Calu3 (cell line): ENCODE measurements around the gene RUNDC1. TPM values are rescaled to one million over a fixed set of nuclear protein-coding genes. Genes with fewer than 3 reads are reported as not detected.
"Not testable (repeated sequence)": the region's sequence is repeated elsewhere in the genome, so short reads cannot be mapped to it uniquely, and the experiment has no call there.

ENCODE experiments used
- BruUV-seq: library from RNA; stranded (reverse); fragments of 400-500 nt; replicated peaks from 2 replicates; lab custom pipeline; 2021; lab: Mats Ljungman, UMichigan
- CTCF ChIA-PET: fragments of 300-600 bp; sonication (Branson Sonifier 250); formaldehyde crosslinking; loops from one replicate; lab custom pipeline; 2022; ENCODE audit warnings: antibody characterized with exemption; lab: Charles Lee
- DNase-seq: peaks from one replicate; pipeline ENCODE4 v3.0.0; 2022
- H3K27ac Mint-ChIP-seq: one replicate; pipeline ENCODE4 v1.8.0; 2022; ENCODE audit warnings: mixed read lengths; ENCODE audit not compliant: unreplicated experiment
- H3K27me3 Mint-ChIP-seq: one replicate; pipeline ENCODE4 v1.8.0; 2022; ENCODE audit warnings: mixed read lengths; ENCODE audit not compliant: unreplicated experiment
- H3K36me3 Mint-ChIP-seq: one replicate; pipeline ENCODE4 v1.8.0; 2022; ENCODE audit warnings: mild to moderate bottlenecking, moderate library complexity, mixed read lengths; ENCODE audit not compliant: insufficient read depth, unreplicated experiment
- H3K4me1 Mint-ChIP-seq: one replicate; pipeline ENCODE4 v1.8.0; 2022; ENCODE audit warnings: mild to moderate bottlenecking, low read depth, mixed read lengths; ENCODE audit not compliant: unreplicated experiment
- H3K4me3 Mint-ChIP-seq: one replicate; pipeline ENCODE4 v1.8.0; 2022; ENCODE audit warnings: mild to moderate bottlenecking, low read depth, moderate library complexity, mixed read lengths; ENCODE audit not compliant: unreplicated experiment
- H3K9me3 Mint-ChIP-seq: one replicate; pipeline ENCODE4 v1.8.0; 2022; ENCODE audit warnings: low read depth, mixed read lengths; ENCODE audit not compliant: unreplicated experiment
- intact Hi-C: fragments of 100-400 bp; cut with micrococcal nuclease; formaldehyde crosslinking; loops from one replicate; pipeline ENCODE4 v1.10.0; 2022; ENCODE audit not compliant: unreplicated experiment
- total RNA-seq: library from RNA; stranded (reverse); gene quantifications from 2 replicates; pipeline ENCODE4 v1.2.3, GENCODE V29; 2022
- TF ChIP-seq, protein P1 (sequence below): fragments of 200-600 bp; IDR thresholded peaks from one replicate; pipeline ENCODE4 v1.8.0; 2022; ENCODE audit warnings: antibody characterized with exemption; ENCODE audit not compliant: unreplicated experiment

Gene RUNDC1
- total RNA-seq, 1 experiment from 2014 or later: 32.8 TPM

- DNase-seq: no peak
- Mint-ChIP-seq H3K27me3 (no peaks in the 10 kb centered on the region), H3K4me3 (no peak overlapping the region), H3K36me3 (peaks cover 15% of the 10 kb centered on the region), H3K9me3 (no peaks in the 10 kb centered on the region), H3K27ac (no peak overlapping the region), H3K4me1 (no peaks in the 10 kb centered on the region)
- TF ChIP-seq, protein P1, sequence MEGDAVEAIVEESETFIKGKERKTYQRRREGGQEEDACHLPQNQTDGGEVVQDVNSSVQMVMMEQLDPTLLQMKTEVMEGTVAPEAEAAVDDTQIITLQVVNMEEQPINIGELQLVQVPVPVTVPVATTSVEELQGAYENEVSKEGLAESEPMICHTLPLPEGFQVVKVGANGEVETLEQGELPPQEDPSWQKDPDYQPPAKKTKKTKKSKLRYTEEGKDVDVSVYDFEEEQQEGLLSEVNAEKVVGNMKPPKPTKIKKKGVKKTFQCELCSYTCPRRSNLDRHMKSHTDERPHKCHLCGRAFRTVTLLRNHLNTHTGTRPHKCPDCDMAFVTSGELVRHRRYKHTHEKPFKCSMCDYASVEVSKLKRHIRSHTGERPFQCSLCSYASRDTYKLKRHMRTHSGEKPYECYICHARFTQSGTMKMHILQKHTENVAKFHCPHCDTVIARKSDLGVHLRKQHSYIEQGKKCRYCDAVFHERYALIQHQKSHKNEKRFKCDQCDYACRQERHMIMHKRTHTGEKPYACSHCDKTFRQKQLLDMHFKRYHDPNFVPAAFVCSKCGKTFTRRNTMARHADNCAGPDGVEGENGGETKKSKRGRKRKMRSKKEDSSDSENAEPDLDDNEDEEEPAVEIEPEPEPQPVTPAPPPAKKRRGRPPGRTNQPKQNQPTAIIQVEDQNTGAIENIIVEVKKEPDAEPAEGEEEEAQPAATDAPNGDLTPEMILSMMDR: no peak
- CTCF ChIA-PET: no interaction called here
- intact Hi-C loops: no loop called here
- no TSS peak for BruUV-seq
Measured at GRCh38 chr17:42969001-42969581, 11.3 kb upstream of the RUNDC1 start.

- no peak overlapping the region for H3K4me3 Mint-ChIP-seq
- no peaks in the 10 kb centered on the region for H3K9me3 Mint-ChIP-seq
- H3K27ac Mint-ChIP-seq: no peak overlapping the region
- no peaks in the 10 kb centered on the region for H3K27me3 Mint-ChIP-seq
- no peak for DNase-seq
- CTCF ChIA-PET: interaction anchor here (1.0 kb wide), 1 partner anchor 8 kb away, joined by 3 read pairs; the partner anchor contains the start of genes PTGES3L and RUNDC1
- BruUV-seq: no TSS peak
- intact Hi-C loops: no loop called here
- no peaks in the 10 kb centered on the region for H3K36me3 Mint-ChIP-seq
- no peaks in the 10 kb centered on the region for H3K4me1 Mint-ChIP-seq
- TF ChIP-seq, protein P1: no peak
Measured at GRCh38 chr17:42971589-42971988, 8.8 kb upstream of the RUNDC1 start.

DNA sequence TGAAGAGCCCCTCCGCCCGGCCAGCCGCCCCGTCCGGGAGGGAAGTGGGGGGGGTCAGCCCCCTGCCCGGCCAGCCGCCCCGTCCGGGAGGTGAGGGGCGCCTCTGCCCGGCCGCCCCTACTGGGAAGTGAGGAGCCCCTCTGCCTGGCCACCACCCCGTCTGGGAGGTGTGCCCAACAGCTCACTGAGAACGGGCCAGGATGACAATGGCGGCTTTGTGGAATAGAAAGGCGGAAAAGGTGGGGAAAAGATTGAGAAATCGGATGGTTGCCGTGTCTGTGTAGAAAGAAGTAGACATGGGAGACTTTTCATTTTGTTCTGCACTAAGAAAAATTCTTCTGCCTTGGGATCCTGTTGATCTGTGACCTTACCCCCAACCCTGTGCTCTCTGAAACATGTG lies 7.0 kb upstream of the RUNDC1 start:
- DNase-seq, CTCF ChIA-PET, H3K27ac Mint-ChIP-seq, H3K27me3 Mint-ChIP-seq, H3K36me3 Mint-ChIP-seq, H3K4me1 Mint-ChIP-seq, H3K4me3 Mint-ChIP-seq, intact Hi-C loops, H3K9me3 Mint-ChIP-seq, BruUV-seq: not testable (repeated sequence)

DNA sequence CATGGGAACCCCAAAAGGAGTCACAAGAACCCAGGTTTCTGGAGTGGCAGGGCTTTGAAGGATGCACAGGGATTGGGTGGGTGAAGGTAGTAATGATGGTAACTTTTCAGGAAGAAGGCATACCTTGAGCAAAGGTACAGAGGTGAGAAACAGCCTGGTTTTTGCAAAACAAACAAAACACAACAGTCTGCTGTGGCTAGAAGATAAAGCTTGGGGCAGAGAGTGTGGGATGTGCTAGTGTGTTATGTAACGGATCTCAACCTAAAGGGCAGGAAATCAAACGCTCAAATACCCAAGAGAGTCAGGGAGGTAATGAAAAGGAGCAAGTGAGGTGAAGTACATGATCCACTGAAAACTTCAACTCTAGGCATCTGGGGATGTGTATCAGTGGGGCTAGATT lies 5.1 kb upstream of the RUNDC1 start:
- H3K4me1 Mint-ChIP-seq: peaks cover 9% of the 10 kb centered on the region
- TF ChIP-seq, protein P1: no peak
- H3K4me3 Mint-ChIP-seq: no peak overlapping the region
- DNase-seq: no peak
- intact Hi-C loops: no loop called here
- CTCF ChIA-PET: interaction anchor here (0.7 kb wide), 1 partner anchor 11 kb away, joined by 7 read pairs; no protein-coding TSS in a partner anchor
- BruUV-seq: no TSS peak
- H3K27ac Mint-ChIP-seq: no peak overlapping the region
- H3K9me3 Mint-ChIP-seq: no peaks in the 10 kb centered on the region
- no peaks in the 10 kb centered on the region for H3K27me3 Mint-ChIP-seq
- H3K36me3 Mint-ChIP-seq: peaks cover 7% of the 10 kb centered on the region

- H3K4me1 Mint-ChIP-seq, BruUV-seq, H3K4me3 Mint-ChIP-seq, H3K27ac Mint-ChIP-seq, DNase-seq, H3K9me3 Mint-ChIP-seq, H3K27me3 Mint-ChIP-seq, intact Hi-C loops: not testable (repeated sequence)
- H3K36me3 Mint-ChIP-seq: peaks cover 12% of the 10 kb centered on the region
- CTCF ChIA-PET: interaction anchor here (0.6 kb wide), 1 partner anchor 45 kb away, joined by 5 read pairs; no protein-coding TSS in a partner anchor
Measured at GRCh38 chr17:42975701-42976100, 4.7 kb upstream of the RUNDC1 start.
